ENCODE measurements around the gene FIGNL1.

GRCh38 chr7:50436133-50436806 lies 13.9 kb downstream of the FIGNL1 start:
- TF ChIP-seq, protein P1, sequence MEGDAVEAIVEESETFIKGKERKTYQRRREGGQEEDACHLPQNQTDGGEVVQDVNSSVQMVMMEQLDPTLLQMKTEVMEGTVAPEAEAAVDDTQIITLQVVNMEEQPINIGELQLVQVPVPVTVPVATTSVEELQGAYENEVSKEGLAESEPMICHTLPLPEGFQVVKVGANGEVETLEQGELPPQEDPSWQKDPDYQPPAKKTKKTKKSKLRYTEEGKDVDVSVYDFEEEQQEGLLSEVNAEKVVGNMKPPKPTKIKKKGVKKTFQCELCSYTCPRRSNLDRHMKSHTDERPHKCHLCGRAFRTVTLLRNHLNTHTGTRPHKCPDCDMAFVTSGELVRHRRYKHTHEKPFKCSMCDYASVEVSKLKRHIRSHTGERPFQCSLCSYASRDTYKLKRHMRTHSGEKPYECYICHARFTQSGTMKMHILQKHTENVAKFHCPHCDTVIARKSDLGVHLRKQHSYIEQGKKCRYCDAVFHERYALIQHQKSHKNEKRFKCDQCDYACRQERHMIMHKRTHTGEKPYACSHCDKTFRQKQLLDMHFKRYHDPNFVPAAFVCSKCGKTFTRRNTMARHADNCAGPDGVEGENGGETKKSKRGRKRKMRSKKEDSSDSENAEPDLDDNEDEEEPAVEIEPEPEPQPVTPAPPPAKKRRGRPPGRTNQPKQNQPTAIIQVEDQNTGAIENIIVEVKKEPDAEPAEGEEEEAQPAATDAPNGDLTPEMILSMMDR (IDR thresholded peaks at IDR 0.05; ENCODE audit: low read depth, low read length): no peak
- no peak for TF ChIP-seq EZH2phosphoT487 (IDR thresholded peaks at IDR 0.05; ENCODE audit: low read depth)
